IMR-90 (cell line): Measurements from ENCODE around the gene MSI2. TPM values are rescaled to one million over a fixed set of nuclear protein-coding genes. Genes with fewer than 3 reads are reported as not detected.

Experiments used
- ATAC-seq: fragments of 200-7000 bp; cut with Tn5 transposase; 2 replicates; pipeline ENCODE4 v1.9.1; 2020; ENCODE audit warnings: low read depth, mild to moderate bottlenecking, moderate library complexity
- BruUV-seq: library from RNA; stranded (reverse); fragments of 400-500 nt; replicated peaks from 2 replicates; lab custom pipeline; 2021; lab: Mats Ljungman, UMichigan
- CTCF ChIA-PET: fragments of 300-600 bp; formaldehyde crosslinking; extraction: SDS; loops from one replicate; lab custom pipeline; 2021; ENCODE audit warnings: antibody characterized with exemption; lab: Yijun Ruan, JAX
- POLR2A ChIA-PET: fragments of 300-600 bp; sonication (Branson Sonifier 250); formaldehyde crosslinking; loops from one replicate; lab custom pipeline; 2022; ENCODE audit warnings: antibody characterized with exemption; ENCODE audit not compliant: unreplicated experiment; lab: Charles Lee
- DNase-seq: peaks from one replicate; pipeline ENCODE4 v3.0.0; 2013
- H2AFZ ChIP-seq: replicated peaks from 2 replicates; pipeline ENCODE3; 2013; ENCODE audit warnings: low read length, mild to moderate bottlenecking; ENCODE audit not compliant: poor library complexity
- H2AK5ac ChIP-seq: 2 replicates; pipeline ENCODE4 v1.6.1; 2013; ENCODE audit warnings: low read depth, low read length, inconsistent platforms
- H2AK9ac ChIP-seq: replicated peaks from 2 replicates; pipeline ENCODE3; 2013; ENCODE audit warnings: mild to moderate bottlenecking, low read depth, low read length, moderate library complexity; ENCODE audit not compliant: poor library complexity
- H2BK120ac ChIP-seq: 2 replicates; pipeline ENCODE4 v1.6.1; 2013; ENCODE audit warnings: low read depth, low read length, inconsistent platforms
- H2BK15ac ChIP-seq: 3 replicates; pipeline ENCODE4 v1.6.1; 2013; ENCODE audit warnings: low read depth, low read length, inconsistent platforms
- H2BK20ac ChIP-seq: 2 replicates; pipeline ENCODE4 v1.6.1; 2013; ENCODE audit warnings: low read depth, mild to moderate bottlenecking, inconsistent platforms, low read length, moderate library complexity
- H2BK5ac ChIP-seq: 2 replicates; pipeline ENCODE4 v1.6.1; 2013; ENCODE audit warnings: mild to moderate bottlenecking, low read depth, low read length, inconsistent platforms; ENCODE audit not compliant: poor library complexity, severe bottlenecking
- H3K14ac ChIP-seq: replicated peaks from 2 replicates; pipeline ENCODE4 v1.6.1; 2013; ENCODE audit warnings: low read depth, low read length, inconsistent platforms
- H3K18ac ChIP-seq: 2 replicates; pipeline ENCODE4 v1.6.1; 2013; ENCODE audit warnings: low read depth, low read length, control low read depth
- H3K23ac ChIP-seq: 2 replicates; pipeline ENCODE4 v1.6.1; 2013; ENCODE audit warnings: low read depth, low read length, inconsistent platforms
- H3K27ac ChIP-seq: 2 replicates; pipeline ENCODE4 v1.5.1; 2013; ENCODE audit warnings: mild to moderate bottlenecking, control low read depth, low read length; ENCODE audit not compliant: insufficient read depth
- H3K27me3 ChIP-seq: 2 replicates; pipeline ENCODE4 v1.6.1; 2013; ENCODE audit warnings: low read length; ENCODE audit not compliant: control insufficient read depth, insufficient read depth
- H3K36me3 ChIP-seq: 2 replicates; pipeline ENCODE4 v1.6.1; 2013; ENCODE audit warnings: low read length, mixed read lengths; ENCODE audit not compliant: control insufficient read depth, insufficient read depth
- H3K4ac ChIP-seq: 2 replicates; pipeline ENCODE4 v1.6.1; 2013; ENCODE audit warnings: low read depth, low read length, inconsistent platforms
- H3K4me1 ChIP-seq: 2 replicates; pipeline ENCODE4 v1.6.1; 2013; ENCODE audit warnings: low read length, mixed read lengths; ENCODE audit not compliant: control insufficient read depth, insufficient read depth
- H3K4me2 ChIP-seq: 2 replicates; pipeline ENCODE4 v1.6.1; 2013; ENCODE audit warnings: low read depth, mild to moderate bottlenecking, control low read depth, low read length, moderate library complexity
- H3K4me3 ChIP-seq: 2 replicates; pipeline ENCODE4 v1.5.1; 2013; ENCODE audit warnings: low read depth, mild to moderate bottlenecking, control low read depth, low read length, moderate library complexity; ENCODE audit not compliant: insufficient read depth
- H3K56ac ChIP-seq: 2 replicates; pipeline ENCODE4 v1.6.1; 2013; ENCODE audit warnings: low read length, inconsistent platforms; ENCODE audit not compliant: insufficient read depth; ENCODE audit errors: extremely low read depth
- H3K79me1 ChIP-seq, 2 experiments: 2 replicates each; pipeline ENCODE4 v1.6.1; 2013; ENCODE audit warnings: low read length in 2 of 2, inconsistent platforms in 1 of 2, low read depth in 1 of 2
- H3K9ac ChIP-seq: 2 replicates; pipeline ENCODE4 v1.6.1; 2013; ENCODE audit warnings: low read depth, low read length, control low read depth
- H3K9me1 ChIP-seq: 2 replicates; pipeline ENCODE4 v1.6.1; 2013; ENCODE audit warnings: low read length, inconsistent platforms; ENCODE audit not compliant: insufficient read depth
- H3K9me3 ChIP-seq: 2 replicates; pipeline ENCODE4 v1.6.1; 2013; ENCODE audit warnings: low read length; ENCODE audit not compliant: control insufficient read depth, insufficient read depth
- H4K20me1 ChIP-seq: 2 replicates; pipeline ENCODE4 v1.6.1; 2013; ENCODE audit warnings: low read length, inconsistent platforms; ENCODE audit not compliant: insufficient read depth
- H4K5ac ChIP-seq: 2 replicates; pipeline ENCODE4 v1.6.1; 2013; ENCODE audit warnings: mild to moderate bottlenecking, low read depth, low read length, control low read depth
- H4K8ac ChIP-seq, 2 experiments: 2 replicates each; pipeline ENCODE4 v1.6.1; 2013; ENCODE audit warnings: low read depth in 2 of 2, low read length in 2 of 2, control low read depth in 1 of 2, inconsistent platforms in 1 of 2
- H4K91ac ChIP-seq: 2 replicates; pipeline ENCODE4 v1.6.1; 2013; ENCODE audit warnings: low read depth, low read length, inconsistent platforms; ENCODE audit not compliant: insufficient read depth
- BHLHE40 ChIP-seq: fragments of 150-350 bp; IDR thresholded peaks from 2 replicates; pipeline ENCODE4 v1.6.1; 2016; ENCODE audit warnings: mild to moderate bottlenecking, low read depth, low read length
- CEBPB ChIP-seq: IDR thresholded peaks from 2 replicates; pipeline ENCODE4 v1.6.1; 2012; ENCODE audit warnings: low read depth, low read length, improper control_type of control experiment
- CTCF ChIP-seq: conservative IDR thresholded peaks from 2 replicates; pipeline ENCODE4 v1.5.1; 2012; ENCODE audit warnings: mild to moderate bottlenecking, low read depth, low read length, improper control_type of control experiment
- ELK1 ChIP-seq: fragments of 150-350 bp; IDR thresholded peaks from 2 replicates; pipeline ENCODE4 v1.6.1; 2016; ENCODE audit warnings: low read depth, mild to moderate bottlenecking, low read length, moderate library complexity, borderline replicate concordance
- FOS ChIP-seq: fragments of 150-350 bp; IDR thresholded peaks from 2 replicates; pipeline ENCODE4 v1.6.1; 2016; ENCODE audit warnings: low read depth, low read length
- MAFK ChIP-seq: IDR thresholded peaks from 2 replicates; pipeline ENCODE4 v1.6.1; 2012; ENCODE audit warnings: low read depth, low read length, improper control_type of control experiment
- MAZ ChIP-seq: IDR thresholded peaks from 2 replicates; pipeline ENCODE4 v1.6.1; 2012; ENCODE audit warnings: low read depth, mild to moderate bottlenecking, low read length, improper control_type of control experiment, moderate library complexity, borderline replicate concordance
- RAD21 ChIP-seq: IDR thresholded peaks from 2 replicates; pipeline ENCODE4 v1.6.1; 2012; ENCODE audit warnings: low read length, improper control_type of control experiment
- RCOR1 ChIP-seq: IDR thresholded peaks from 2 replicates; pipeline ENCODE4 v1.6.1; 2012; ENCODE audit warnings: mild to moderate bottlenecking, low read length, improper control_type of control experiment; ENCODE audit not compliant: insufficient replicate concordance
- RFX5 ChIP-seq: IDR thresholded peaks from 2 replicates; pipeline ENCODE4 v1.8.0; 2012; ENCODE audit warnings: low read depth, mild to moderate bottlenecking, low read length, moderate library complexity
- USF2 ChIP-seq: fragments of 150-350 bp; IDR thresholded peaks from 2 replicates; pipeline ENCODE4 v1.6.1; 2017; ENCODE audit warnings: mild to moderate bottlenecking, antibody characterized with exemption, low read length, low read depth
- WGBS, 2 experiments: methylation state at CpG; one replicate each; pipeline versions ENCODE4 v1.1.5 to v1.1.7; 2013; ENCODE audit warnings: missing lambda C conversion rate in 2 of 2; ENCODE audit not compliant: insufficient read length in 1 of 2; ENCODE audit errors: extremely low coverage in 2 of 2; 5-methylcytosine and 5-hydroxymethylcytosine counted together
- dilution Hi-C: fragments of 300-500 bp; cut with HindIII; formaldehyde crosslinking; loops from one replicate; pipeline ENCODE4 v1.14.3; 2018; ENCODE audit warnings: low sequenced_read_pairs; ENCODE audit not compliant: unreplicated experiment
- in situ Hi-C: fragments of 300-500 bp; cut with MboI; formaldehyde crosslinking; loops from 3 replicates; pipeline ENCODE4 v1.14.3; 2019; ENCODE audit warnings: low sequenced_read_pairs, inconsistent platforms, mixed read lengths
- intact Hi-C: fragments of 100-400 bp; cut with micrococcal nuclease; formaldehyde crosslinking; loops from 2 replicates; pipeline ENCODE4 v1.10.0; 2022
- polyA plus RNA-seq, 3 experiments: library from polyadenylated mRNA; depleted of rRNA; stranded (reverse); fragments of >200 nt; gene quantifications; 2 replicates each; pipeline ENCODE4 v1.2.3, GENCODE V29; 2012; ENCODE audit warnings: low replicate concordance in 1 of 3
- total RNA-seq: library from RNA; depleted of rRNA; stranded (reverse); fragments of >200 nt; gene quantifications from 2 replicates; pipeline ENCODE4 v1.2.3, GENCODE V29; 2012

MSI2 gene
- total and polyA plus RNA-seq, 2 of the 4 experiments (the other 2 are of a cell fraction), result 13.0 to 16.0 TPM

DNA sequence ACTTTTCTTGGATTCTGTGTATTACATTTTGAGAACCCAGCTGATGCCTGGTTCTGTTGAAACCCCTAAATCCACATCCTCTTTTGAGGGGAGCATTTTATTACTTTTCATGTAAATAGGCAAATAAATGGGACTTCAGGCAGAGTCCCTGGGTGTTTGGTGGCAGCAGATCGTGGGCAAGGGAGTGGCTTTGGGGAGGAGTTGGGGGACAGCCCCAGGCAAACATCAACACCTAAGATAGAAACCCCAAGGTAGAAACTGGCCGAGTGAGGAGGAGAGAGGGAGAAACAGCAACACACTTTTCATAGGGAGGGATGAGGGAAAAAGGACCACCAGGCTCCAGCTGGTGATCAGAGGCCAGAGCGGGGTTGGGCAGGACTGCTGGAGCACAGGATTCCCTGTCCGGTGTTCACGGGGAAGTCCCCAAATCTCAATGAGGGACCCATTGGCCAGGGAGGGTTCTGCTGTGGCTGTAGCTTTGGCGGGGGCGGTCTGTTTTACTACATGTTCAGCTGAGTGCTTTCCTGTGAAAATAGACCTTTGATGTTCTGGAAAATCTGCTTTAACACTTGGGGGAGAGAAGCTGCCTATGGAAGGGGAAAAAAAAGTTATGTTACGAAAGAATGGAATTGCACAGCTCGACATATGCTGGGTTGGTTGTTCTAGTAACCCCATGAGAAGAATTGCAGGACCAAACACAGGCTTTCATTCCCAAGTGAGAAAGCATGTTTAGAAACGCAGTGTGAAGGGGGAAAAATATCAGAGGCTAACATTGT lies 46.6 kb downstream of the MSI2 start:
- H4K91ac ChIP-seq, result no peak overlapping the region
- no peak overlapping the region for H3K27ac ChIP-seq
- ATAC-seq (no peak), DNase-seq (no peak)
- H4K20me1 ChIP-seq, result no peaks in the 10 kb centered on the region
- ChIA-PET CTCF (interaction anchor here (1.0 kb wide), 1 partner anchor 46 kb away, joined by 3 read pairs; no protein-coding TSS in a partner anchor), POLR2A (no interaction called here)
- no peak overlapping the region for H2AK9ac ChIP-seq
- H3K4ac ChIP-seq, result no peak overlapping the region
- no peak overlapping the region for H2BK5ac ChIP-seq
- no peak overlapping the region for H3K18ac ChIP-seq
- no peak overlapping the region for H3K23ac ChIP-seq
- no peak overlapping the region for H4K5ac ChIP-seq
- in situ Hi-C loops (no loop called here), dilution Hi-C loops (no loop called here), intact Hi-C loops (no loop called here)
- no TSS peak for BruUV-seq
- no peaks in the 10 kb centered on the region for H3K27me3 ChIP-seq
- no peaks in the 10 kb centered on the region for H3K4me1 ChIP-seq
- no peak overlapping the region for H3K14ac ChIP-seq
- no peak overlapping the region for H3K4me3 ChIP-seq
- no peak overlapping the region for H2AFZ ChIP-seq
- no peak overlapping the region for H4K8ac ChIP-seq
- peaks cover 5% of the 10 kb centered on the region; the same call in 1 of the 2 replicates for H3K36me3 ChIP-seq
- H2BK15ac ChIP-seq, result no peak overlapping the region
- H3K4me2 ChIP-seq, result no peak overlapping the region
- H3K56ac ChIP-seq, result no peak overlapping the region
- H3K79me1 ChIP-seq, result peaks cover 3 to 8% of the 10 kb centered on the region in 2 experiments; a peak in 1 of 4 replicates
- H3K9me1 ChIP-seq, result no peaks in the 10 kb centered on the region; the same call in 1 of the 2 replicates
- no peak overlapping the region for H3K9ac ChIP-seq
- WGBS, 2 experiments, result 94% methylated on average over 2 of the region's 10 CpGs; no CpG with 5 or more reads in 1 of the 2 experiments
- H3K9me3 ChIP-seq, result peaks cover 4% of the 10 kb centered on the region
- H2BK20ac ChIP-seq, result no peak overlapping the region
- TF ChIP-seq RAD21 (no peak), FOS (no peak), RCOR1 (no peak), MAFK (no peak), CEBPB (no peak), MAZ (no peak), BHLHE40 (no peak), CTCF (no peak), ELK1 (no peak), RFX5 (no peak), USF2 (no peak)
- H2AK5ac ChIP-seq, result no peak overlapping the region
- H2BK120ac ChIP-seq, result no peak overlapping the region
